HEK293T (cell line): ENCODE measurements around the gene NPHP1.

Experiments
- CTCF ChIA-PET: fragments of 350-600 bp; formaldehyde crosslinking; extraction: SDS; loops from one replicate; lab custom pipeline; 2021; ENCODE audit warnings: antibody characterized with exemption, inconsistent platforms; lab: Yijun Ruan, JAX
- POLR2A ChIA-PET: fragments of 350-600 bp; formaldehyde crosslinking; extraction: SDS; loops from one replicate; lab custom pipeline; 2020; ENCODE audit warnings: antibody characterized with exemption, inconsistent platforms; lab: Yijun Ruan, JAX
- DNase-seq: peaks from one replicate; pipeline ENCODE4 v3.0.0; 2012; ENCODE audit warnings: mixed read lengths; ENCODE audit errors: extremely low spot score
- ARNT ChIP-seq: fragments of 450-650 bp; IDR thresholded peaks from 2 replicates; pipeline ENCODE4 v1.6.1; 2017; ENCODE audit warnings: mild to moderate bottlenecking
- BHLHE40 ChIP-seq: fragments of 450-650 bp; IDR thresholded peaks from 2 replicates; pipeline ENCODE4 v1.6.1; 2016; ENCODE audit warnings: mild to moderate bottlenecking, moderate library complexity, borderline replicate concordance
- CTBP1 ChIP-seq: fragments of 450-650 bp; IDR thresholded peaks from 2 replicates; pipeline ENCODE4 v1.6.1; 2016; ENCODE audit warnings: borderline replicate concordance
- ELF4 ChIP-seq: fragments of 450-650 bp; IDR thresholded peaks from 2 replicates; pipeline ENCODE4 v1.6.1; 2017; ENCODE audit warnings: antibody characterized with exemption
- FOXA1 ChIP-seq: fragments of 450-650 bp; IDR thresholded peaks from 2 replicates; pipeline ENCODE4 v1.6.1; 2016; ENCODE audit warnings: mild to moderate bottlenecking
- FOXK2 ChIP-seq: fragments of 450-650 bp; IDR thresholded peaks from 2 replicates; pipeline ENCODE4 v1.6.1; 2016; ENCODE audit warnings: mild to moderate bottlenecking
- FOXM1 ChIP-seq: fragments of 450-650 bp; IDR thresholded peaks from 2 replicates; pipeline ENCODE4 v1.6.1; 2017; ENCODE audit warnings: mild to moderate bottlenecking, borderline replicate concordance
- HDGF ChIP-seq: fragments of 450-650 bp; IDR thresholded peaks from 2 replicates; pipeline ENCODE4 v1.6.1; 2017; ENCODE audit warnings: antibody characterized with exemption, borderline replicate concordance
- L3MBTL2 ChIP-seq: fragments of 450-650 bp; conservative IDR thresholded peaks from 2 replicates; pipeline ENCODE4 v1.6.1; 2016; ENCODE audit warnings: mild to moderate bottlenecking
- LEF1 ChIP-seq: fragments of 450-650 bp; IDR thresholded peaks from 2 replicates; pipeline ENCODE4 v1.6.1; 2017; ENCODE audit warnings: mild to moderate bottlenecking, borderline replicate concordance
- NFRKB ChIP-seq: fragments of 450-650 bp; IDR thresholded peaks from 2 replicates; pipeline ENCODE4 v1.6.1; 2016; ENCODE audit warnings: mild to moderate bottlenecking, moderate library complexity
- SP1 ChIP-seq: fragments of 450-650 bp; IDR thresholded peaks from 2 replicates; pipeline ENCODE4 v1.6.1; 2017
- SUZ12 ChIP-seq: fragments of 450-650 bp; IDR thresholded peaks from 2 replicates; pipeline ENCODE4 v1.6.1; 2016; ENCODE audit warnings: mild to moderate bottlenecking
- TARDBP ChIP-seq: fragments of 450-650 bp; IDR thresholded peaks from 2 replicates; pipeline ENCODE4 v1.6.1; 2016
- ZNF384 ChIP-seq: fragments of 450-650 bp; IDR thresholded peaks from 2 replicates; pipeline ENCODE4 v1.6.1; 2016
- TF ChIP-seq, protein P1 (sequence below): fragments of 450-650 bp; IDR thresholded peaks from 2 replicates; pipeline ENCODE4 v1.6.1; 2016

Gene NPHP1

DNA sequence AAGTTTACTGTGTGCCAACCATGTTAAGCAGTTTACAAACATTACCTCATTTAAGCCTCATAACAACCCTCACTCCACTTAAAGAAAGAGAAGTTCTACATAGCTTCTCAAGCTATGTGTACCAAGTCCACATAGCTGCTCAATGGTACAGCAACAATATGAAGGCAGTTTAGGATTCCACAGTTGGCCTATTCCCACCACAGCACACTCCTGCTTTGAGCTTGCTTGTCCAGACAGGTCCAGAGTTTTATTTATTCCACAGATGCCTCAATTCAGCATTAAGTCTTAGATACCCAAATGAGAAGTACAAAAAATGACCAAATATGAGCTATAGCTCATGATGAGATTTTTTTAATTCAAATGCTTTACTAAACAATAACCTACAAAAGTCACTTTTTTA lies 24.8 kb downstream of the NPHP1 start:
- CTCF ChIA-PET, result interaction anchor here (0.6 kb wide), 2 partner anchors 10 to 1135 kb away, joined by 3 to 4 read pairs; no protein-coding TSS in a partner anchor
- POLR2A ChIA-PET, result no interaction called here
- TF ChIP-seq HDGF (no peak), ELF4 (no peak), L3MBTL2 (no peak), TARDBP (no peak), LEF1 (no peak)
- no peak for DNase-seq

DNA sequence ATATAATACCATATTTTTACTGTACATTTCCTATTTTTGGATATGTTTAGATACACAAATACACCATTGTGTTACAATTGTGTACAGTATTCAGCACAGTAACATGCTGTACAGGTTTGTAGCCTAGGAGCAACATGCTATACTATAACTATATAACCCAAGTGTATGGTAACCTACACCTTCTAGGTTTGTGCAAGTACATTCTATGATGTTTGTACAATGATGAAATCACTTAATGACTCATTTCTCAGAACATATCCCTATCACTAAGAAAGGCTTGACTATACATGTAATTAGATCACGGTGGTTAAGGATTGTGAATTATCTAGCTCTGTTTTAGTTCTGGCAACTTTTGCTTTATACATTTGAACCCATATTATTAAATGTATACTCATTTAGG lies 31.3 kb downstream of the NPHP1 start:
- no peak for DNase-seq
- POLR2A ChIA-PET, result no interaction called here
- CTCF ChIA-PET, result no interaction called here
- no peak for TF ChIP-seq SUZ12
- no peak for TF ChIP-seq LEF1
- no peak for TF ChIP-seq CTBP1
- TF ChIP-seq FOXM1, result no peak
- no peak for TF ChIP-seq FOXA1
- no peak for TF ChIP-seq L3MBTL2

- no peak for DNase-seq
- ChIA-PET CTCF (no interaction called here), POLR2A (no interaction called here)
- no peak for TF ChIP-seq TARDBP
- TF ChIP-seq SUZ12, result no peak
- TF ChIP-seq ZNF384, result no peak
- TF ChIP-seq, protein P1, sequence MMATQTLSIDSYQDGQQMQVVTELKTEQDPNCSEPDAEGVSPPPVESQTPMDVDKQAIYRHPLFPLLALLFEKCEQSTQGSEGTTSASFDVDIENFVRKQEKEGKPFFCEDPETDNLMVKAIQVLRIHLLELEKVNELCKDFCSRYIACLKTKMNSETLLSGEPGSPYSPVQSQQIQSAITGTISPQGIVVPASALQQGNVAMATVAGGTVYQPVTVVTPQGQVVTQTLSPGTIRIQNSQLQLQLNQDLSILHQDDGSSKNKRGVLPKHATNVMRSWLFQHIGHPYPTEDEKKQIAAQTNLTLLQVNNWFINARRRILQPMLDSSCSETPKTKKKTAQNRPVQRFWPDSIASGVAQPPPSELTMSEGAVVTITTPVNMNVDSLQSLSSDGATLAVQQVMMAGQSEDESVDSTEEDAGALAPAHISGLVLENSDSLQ, result no peak
- TF ChIP-seq NFRKB, result no peak
- TF ChIP-seq FOXK2, result no peak
- no peak for TF ChIP-seq LEF1
- no peak for TF ChIP-seq FOXA1
Measured at GRCh38 chr2:110172506-110172905, 32.3 kb downstream of the NPHP1 start.

DNA sequence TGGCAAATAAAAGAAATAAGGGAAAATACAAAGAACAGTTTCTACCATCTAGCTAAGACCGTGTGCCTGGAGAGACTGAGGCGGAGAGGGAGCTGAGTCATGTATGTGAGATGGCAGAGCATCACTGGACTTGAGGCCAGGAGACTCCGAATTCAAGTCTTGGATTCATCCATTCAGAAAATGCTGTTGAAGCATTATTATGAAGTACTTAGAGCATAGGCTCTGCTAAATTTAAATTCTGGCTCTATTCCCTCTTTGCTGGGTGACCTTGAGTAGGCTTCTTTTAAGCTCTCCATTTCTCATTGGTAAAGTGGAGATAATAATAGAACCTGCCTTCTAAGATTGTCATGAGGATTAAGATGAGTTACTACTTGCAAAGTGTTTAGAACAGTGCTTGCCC lies 34.7 kb downstream of the NPHP1 start:
- POLR2A ChIA-PET, result no interaction called here
- DNase-seq, result no peak
- TF ChIP-seq ZNF384 (no peak), ELF4 (no peak), SUZ12 (no peak), L3MBTL2 (no peak), TARDBP (no peak), BHLHE40 (no peak), HDGF (no peak), FOXA1 (no peak), CTBP1 (no peak), LEF1 (no peak), ARNT (no peak), FOXK2 (no peak), FOXM1 (no peak), NFRKB (no peak), SP1 (no peak)
- TF ChIP-seq, protein P1, result no peak
- CTCF ChIA-PET, result interaction anchor here (1.5 kb wide), 1 partner anchor 13 kb away, joined by 6 read pairs; no protein-coding TSS in a partner anchor

- no peak for TF ChIP-seq CTBP1
- no peak for TF ChIP-seq NFRKB
- TF ChIP-seq FOXM1, result no peak
- TF ChIP-seq ELF4, result no peak
- no peak for TF ChIP-seq HDGF
- TF ChIP-seq SP1, result no peak
- TF ChIP-seq SUZ12, result no peak
- no peak for TF ChIP-seq FOXA1
- no peak for TF ChIP-seq BHLHE40
- TF ChIP-seq ARNT, result no peak
- ChIA-PET CTCF (interaction anchor here (1.2 kb wide), 1 partner anchor 11 kb away, joined by 3 read pairs; no protein-coding TSS in a partner anchor), POLR2A (no interaction called here)
- DNase-seq, result no peak
Measured at GRCh38 chr2:110167326-110168000, 37.4 kb downstream of the NPHP1 start.

DNA sequence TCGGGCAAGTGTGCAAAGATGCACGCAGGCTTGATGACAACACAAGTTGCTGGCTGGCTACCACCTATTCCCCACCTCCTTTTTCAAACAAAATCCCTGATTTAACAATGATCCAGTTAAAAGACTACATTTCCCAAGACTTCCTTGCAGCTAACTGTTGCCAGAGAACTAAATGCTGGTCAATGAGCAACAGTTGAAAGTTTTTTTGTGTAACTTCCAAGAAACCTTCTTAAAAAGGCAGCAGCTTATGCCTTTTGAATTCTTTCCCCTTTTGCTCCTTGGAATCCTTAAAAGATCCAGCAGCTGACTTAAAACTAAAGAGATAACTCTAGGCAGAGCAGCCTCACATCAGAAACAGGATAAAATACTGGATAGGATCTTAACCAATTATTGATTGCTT lies 38.5 kb downstream of the NPHP1 start:
- no peak for DNase-seq
- no peak for TF ChIP-seq NFRKB
- no peak for TF ChIP-seq FOXK2
- TF ChIP-seq SUZ12, result no peak
- no peak for TF ChIP-seq ARNT
- no peak for TF ChIP-seq HDGF
- no peak for TF ChIP-seq BHLHE40
- TF ChIP-seq ZNF384, result no peak
- TF ChIP-seq TARDBP, result no peak
- TF ChIP-seq L3MBTL2, result no peak
- TF ChIP-seq FOXM1, result no peak
- no peak for TF ChIP-seq SP1
- no peak for TF ChIP-seq FOXA1
- no peak for TF ChIP-seq CTBP1
- TF ChIP-seq, protein P1, result no peak
- TF ChIP-seq LEF1, result no peak
- TF ChIP-seq ELF4, result no peak
- ChIA-PET POLR2A (no interaction called here), CTCF (interaction anchor here (1.2 kb wide), 1 partner anchor 9 kb away, joined by 3 read pairs; no protein-coding TSS in a partner anchor)
